Type B pancreatic cell (in vitro differentiated cells): ENCODE data around the gene SPATA13. TPM values are rescaled to one million over a fixed set of nuclear protein-coding genes. Genes with fewer than 3 reads are reported as not detected.

Source experiments
- DNase-seq: peaks from one replicate; pipeline ENCODE4 v3.0.0; 2021; ENCODE audit warnings: mixed read lengths; ENCODE audit not compliant: unreplicated experiment; ENCODE audit errors: extremely low spot score
- H3K27ac Mint-ChIP-seq: 2 replicates; pipeline ENCODE4 v1.8.0; 2021; ENCODE audit warnings: mild to moderate bottlenecking, mixed read lengths
- H3K27me3 Mint-ChIP-seq: 2 replicates; pipeline ENCODE4 v1.8.0; 2021; ENCODE audit warnings: mixed read lengths
- H3K36me3 Mint-ChIP-seq: 2 replicates; pipeline ENCODE4 v1.8.0; 2021; ENCODE audit warnings: mixed read lengths
- H3K4me1 Mint-ChIP-seq: one replicate; pipeline ENCODE4 v1.8.0; 2021; ENCODE audit warnings: mixed read lengths; ENCODE audit not compliant: unreplicated experiment
- H3K4me3 Mint-ChIP-seq: 2 replicates; pipeline ENCODE4 v1.8.0; 2021; ENCODE audit warnings: mild to moderate bottlenecking, mixed read lengths
- H3K9me3 Mint-ChIP-seq: 2 replicates; pipeline ENCODE4 v1.8.0; 2021; ENCODE audit warnings: mixed read lengths
- CTCF ChIP-seq: fragments of 200-600 bp; sonication (generic); conservative IDR thresholded peaks from 2 replicates; pipeline ENCODE4 v1.5.0; 2021; ENCODE audit warnings: antibody characterized with exemption, mild to moderate bottlenecking
- total RNA-seq: library from RNA; stranded (reverse); gene quantifications from 2 replicates; pipeline ENCODE4 v1.2.1, GENCODE V29; 2021; ENCODE audit warnings: low replicate concordance

Gene SPATA13
- total RNA-seq, 1 donor from 2014 or later, result 22.0 TPM

GRCh38 chr13:24187185-24187584 lies 26.7 kb downstream of the SPATA13 start:
- Mint-ChIP-seq H3K4me1 (peaks cover 18% of the 10 kb centered on the region), H3K4me3 (no peak overlapping the region), H3K36me3 (peaks cover 4% of the 10 kb centered on the region), H3K9me3 (peaks cover 15% of the 10 kb centered on the region), H3K27ac (no peak overlapping the region), H3K27me3 (no peaks in the 10 kb centered on the region)
- TF ChIP-seq CTCF, result no peak
- DNase-seq, result no peak

GRCh38 chr13:24192057-24192810 lies 31.7 kb downstream of the SPATA13 start:
- no peak overlapping the region for H3K4me3 Mint-ChIP-seq
- peaks cover 8% of the 10 kb centered on the region for H3K36me3 Mint-ChIP-seq
- H3K27ac Mint-ChIP-seq, result no peak overlapping the region
- peaks cover 12% of the 10 kb centered on the region for H3K9me3 Mint-ChIP-seq
- no peak for TF ChIP-seq CTCF
- no peak for DNase-seq
- H3K4me1 Mint-ChIP-seq, result peaks cover 6% of the 10 kb centered on the region
- H3K27me3 Mint-ChIP-seq, result no peaks in the 10 kb centered on the region

- no peak overlapping the region for H3K27ac Mint-ChIP-seq
Measured at GRCh38 chr13:24192811-24193162, 32.3 kb downstream of the SPATA13 start.

GRCh38 chr13:24194447-24194846 lies 33.9 kb downstream of the SPATA13 start:
- Mint-ChIP-seq H3K4me3 (no peak overlapping the region), H3K9me3 (peaks cover 4% of the 10 kb centered on the region), H3K4me1 (peaks cover 6% of the 10 kb centered on the region), H3K27ac (no peak overlapping the region), H3K27me3 (no peaks in the 10 kb centered on the region), H3K36me3 (peaks cover 8% of the 10 kb centered on the region)
- no peak for DNase-seq
- TF ChIP-seq CTCF, result no peak

More at GRCh38 chr13:24192811-24193162, 32.3 kb downstream of the SPATA13 start:
- Mint-ChIP-seq H3K27me3 (no peaks in the 10 kb centered on the region), H3K36me3 (peaks cover 8% of the 10 kb centered on the region), H3K9me3 (peaks cover 12% of the 10 kb centered on the region), H3K4me3 (no peak overlapping the region), H3K4me1 (peaks cover 6% of the 10 kb centered on the region)
- no peak for DNase-seq
- no peak for TF ChIP-seq CTCF

GRCh38 chr13:24195626-24196025 lies 35.1 kb downstream of the SPATA13 start:
- peaks cover 6% of the 10 kb centered on the region for H3K4me1 Mint-ChIP-seq
- no peaks in the 10 kb centered on the region for H3K27me3 Mint-ChIP-seq
- no peaks in the 10 kb centered on the region for H3K9me3 Mint-ChIP-seq
- no peak overlapping the region for H3K4me3 Mint-ChIP-seq
- no peak for TF ChIP-seq CTCF
- peaks cover 4% of the 10 kb centered on the region for H3K36me3 Mint-ChIP-seq
- DNase-seq, result no peak
- H3K27ac Mint-ChIP-seq, result no peak overlapping the region
